GM19467 (cell line): Measurements from ENCODE around the gene MYBPC2.
"Not testable (repeated sequence)": the region's sequence is repeated elsewhere in the genome, so short reads cannot be mapped to it uniquely, and the experiment has no call there.

Source experiments
- ATAC-seq: cut with Tn5 transposase; IDR thresholded peaks from one replicate; pipeline ENCODE4 v1.9.1; 2021; ENCODE audit warnings: mild to moderate bottlenecking, moderate library complexity; ENCODE audit not compliant: unreplicated experiment

The MYBPC2 gene

DNA sequence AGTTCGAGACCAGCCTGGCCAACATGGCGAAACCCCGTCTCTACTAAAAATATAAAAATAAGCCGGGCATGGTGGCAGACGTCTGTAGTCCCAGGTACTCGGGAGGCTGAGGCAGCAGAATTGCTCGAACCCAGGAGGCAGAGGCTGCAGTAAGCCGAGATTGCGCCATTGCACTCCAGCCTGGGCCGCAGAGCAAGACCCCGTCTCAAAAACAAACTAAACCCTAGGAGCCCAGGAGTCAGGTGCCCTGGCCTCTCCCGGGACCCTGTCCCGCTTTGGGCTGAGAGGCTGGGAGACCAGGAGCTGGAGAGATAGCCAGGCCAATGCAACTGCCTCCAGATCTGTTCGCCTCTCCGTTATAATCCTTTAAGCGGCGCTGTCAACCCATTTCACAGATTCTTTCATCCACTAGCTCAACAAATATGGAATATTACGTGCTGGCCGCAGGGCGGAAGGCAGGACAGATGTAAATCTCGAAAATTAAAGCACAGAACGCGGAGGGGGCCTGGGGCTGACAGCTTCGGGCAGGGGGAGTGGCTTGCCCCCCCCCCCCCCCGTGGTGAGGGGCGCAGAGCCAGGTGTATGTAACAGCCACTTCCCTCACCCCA lies 5.3 kb upstream of the MYBPC2 start:
- ATAC-seq, result no peak

DNA sequence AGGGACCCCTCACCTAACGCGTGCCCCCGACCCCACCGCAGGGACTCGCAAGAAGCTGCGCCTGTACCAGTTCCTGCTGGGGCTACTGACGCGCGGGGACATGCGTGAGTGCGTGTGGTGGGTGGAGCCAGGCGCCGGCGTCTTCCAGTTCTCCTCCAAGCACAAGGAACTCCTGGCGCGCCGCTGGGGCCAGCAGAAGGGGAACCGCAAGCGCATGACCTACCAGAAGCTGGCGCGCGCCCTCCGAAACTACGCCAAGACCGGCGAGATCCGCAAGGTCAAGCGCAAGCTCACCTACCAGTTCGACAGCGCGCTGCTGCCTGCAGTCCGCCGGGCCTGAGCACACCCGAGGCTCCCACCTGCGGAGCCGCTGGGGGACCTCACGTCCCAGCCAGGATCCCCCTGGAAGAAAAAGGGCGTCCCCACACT lies 4.7 kb upstream of the MYBPC2 start:
- no peak for ATAC-seq

DNA sequence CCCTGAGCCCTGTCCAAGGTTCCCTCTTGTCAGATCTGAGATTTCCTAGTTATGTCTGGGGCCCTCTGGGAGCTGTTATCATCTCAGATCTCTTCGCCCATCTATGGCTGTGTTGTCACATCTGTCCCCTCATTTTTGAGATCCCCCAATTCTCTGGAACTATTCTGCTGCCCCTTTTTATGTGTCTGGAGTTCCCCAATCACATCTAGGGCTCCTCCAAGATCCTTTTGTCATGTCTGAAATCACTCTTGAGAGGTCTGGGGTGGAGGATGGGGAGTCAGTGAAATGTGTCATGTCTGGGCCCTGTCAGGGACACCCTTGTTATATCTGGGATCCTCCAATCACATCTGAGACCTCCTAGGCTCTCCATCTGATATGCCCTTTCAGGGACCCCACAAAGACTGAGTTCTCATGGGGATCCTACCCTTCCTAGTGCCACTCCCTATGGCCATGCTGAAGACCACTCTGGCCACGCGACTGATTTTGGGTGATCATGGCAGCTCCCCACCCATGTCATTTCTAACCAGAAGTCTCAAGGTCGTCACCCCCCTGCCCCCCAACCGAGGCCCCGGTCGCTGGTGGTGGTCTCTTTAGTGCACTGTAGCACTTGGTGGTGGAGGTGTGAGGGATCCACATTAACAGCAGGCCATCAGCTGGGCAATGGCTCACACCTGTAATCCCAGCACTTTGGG lies 3.8 kb upstream of the MYBPC2 start:
- no peak for ATAC-seq

DNA sequence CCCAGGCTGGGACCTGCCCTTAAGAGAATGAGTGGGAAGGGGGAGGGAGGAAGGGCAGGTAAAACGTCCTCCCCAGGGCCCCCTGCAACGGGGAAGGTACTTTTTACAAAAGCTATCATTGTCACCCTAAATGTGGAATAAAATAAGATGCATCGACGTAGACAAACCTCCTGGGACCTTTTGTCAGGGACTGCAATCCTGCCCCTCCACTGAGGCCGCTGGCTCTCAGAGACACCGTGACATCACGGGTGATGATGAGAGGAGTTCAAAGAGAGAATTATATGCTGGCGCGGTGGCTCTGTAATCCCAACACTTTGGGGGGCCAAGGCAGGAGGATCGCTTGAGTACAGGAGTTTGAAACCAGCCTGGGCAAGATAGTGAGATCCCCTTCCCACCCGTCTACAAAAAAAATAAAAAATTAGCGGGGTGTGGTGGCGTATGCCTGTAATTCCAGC lies 1.8 kb upstream of the MYBPC2 start:
- ATAC-seq, result no peak

DNA sequence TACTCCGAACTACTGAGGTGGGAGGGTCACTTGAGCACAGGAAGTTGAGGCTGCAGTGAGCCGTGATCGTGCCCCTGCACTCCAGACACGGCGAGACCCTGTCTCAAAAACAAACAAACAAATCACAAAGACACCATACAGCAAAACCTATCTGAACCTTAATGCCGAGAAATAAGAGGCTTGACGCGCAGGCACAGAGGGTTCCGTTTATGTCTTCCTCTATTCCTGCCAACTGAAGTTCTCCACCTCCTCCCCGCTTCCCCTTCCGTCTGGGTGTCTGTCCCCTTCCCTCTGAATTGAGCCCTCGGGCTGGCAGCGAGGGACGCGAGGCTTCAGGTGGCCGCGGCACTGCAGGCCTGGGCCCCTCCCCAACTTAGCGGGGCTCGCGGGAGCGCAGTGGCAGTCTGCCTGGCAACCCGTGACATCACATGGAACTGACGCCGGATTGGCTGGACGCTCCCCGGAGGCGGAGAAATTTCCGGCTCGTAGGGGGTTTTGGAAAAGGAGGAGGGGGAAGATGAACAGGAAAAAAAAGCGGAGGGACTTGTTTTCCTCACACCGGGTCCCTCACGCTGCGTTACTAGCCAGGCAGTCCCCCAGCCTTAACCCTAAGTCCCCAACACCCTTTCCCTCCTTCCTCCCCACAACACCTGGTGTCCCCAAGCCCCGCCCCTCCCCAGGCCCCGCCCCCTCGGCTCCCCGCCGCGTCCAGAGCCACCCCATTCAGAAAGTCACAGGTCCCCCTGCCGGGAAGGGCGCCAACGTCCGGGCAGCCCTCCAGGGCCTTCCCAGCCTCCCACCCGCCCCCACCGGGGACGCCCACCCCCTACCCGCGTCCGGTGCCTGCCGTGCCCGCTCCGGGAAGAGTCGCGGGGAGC lies 1.1 kb upstream of the MYBPC2 start:
- ATAC-seq, result peak; percentile 53

DNA sequence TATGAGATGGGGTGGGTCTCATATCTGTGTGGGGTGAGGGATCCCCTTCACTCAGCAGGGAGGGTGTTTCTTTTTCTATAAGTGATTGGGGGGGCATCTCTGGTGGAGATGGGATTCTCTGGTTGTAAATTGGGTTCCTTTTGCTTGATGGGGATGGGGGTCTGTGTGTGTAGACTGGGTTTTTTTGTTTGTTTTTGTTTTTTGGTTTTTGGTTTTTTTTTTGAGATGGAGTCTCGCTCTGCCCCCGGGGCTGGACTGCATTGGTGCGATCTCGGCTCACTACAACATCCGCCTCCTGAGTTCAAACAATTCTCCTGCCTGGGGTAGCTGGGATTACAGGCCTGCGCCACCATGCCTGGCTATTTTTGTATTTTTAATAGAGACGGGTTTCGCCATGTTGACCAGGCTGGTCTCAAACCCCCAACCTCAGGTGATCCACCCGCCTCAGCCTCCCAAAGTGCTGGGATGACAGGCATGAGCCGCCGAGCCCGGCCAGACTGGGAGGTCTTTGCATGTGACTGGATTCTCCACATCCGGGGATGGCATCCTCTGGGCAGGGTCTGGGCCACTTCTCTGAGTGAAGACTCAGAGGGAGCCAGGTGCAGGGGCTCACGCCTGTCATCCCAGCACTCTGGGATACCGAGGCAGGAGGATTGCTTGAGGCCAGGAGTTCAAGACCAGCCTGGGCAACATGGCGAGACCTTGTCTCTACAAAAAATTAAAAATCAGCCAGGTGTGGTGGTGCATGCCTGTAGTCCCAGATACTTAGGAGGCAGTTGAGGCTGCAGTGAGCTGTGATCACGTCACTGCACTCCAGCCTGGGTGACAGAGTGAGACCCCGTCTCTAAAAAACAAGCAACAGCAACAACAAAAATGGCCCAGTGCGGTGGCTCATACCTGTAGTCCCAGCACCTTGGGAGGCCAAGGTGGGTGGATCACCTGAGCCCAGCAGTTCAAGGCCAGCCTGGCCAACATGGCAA lies 799 bp downstream of the MYBPC2 start:
- no peak for ATAC-seq

DNA sequence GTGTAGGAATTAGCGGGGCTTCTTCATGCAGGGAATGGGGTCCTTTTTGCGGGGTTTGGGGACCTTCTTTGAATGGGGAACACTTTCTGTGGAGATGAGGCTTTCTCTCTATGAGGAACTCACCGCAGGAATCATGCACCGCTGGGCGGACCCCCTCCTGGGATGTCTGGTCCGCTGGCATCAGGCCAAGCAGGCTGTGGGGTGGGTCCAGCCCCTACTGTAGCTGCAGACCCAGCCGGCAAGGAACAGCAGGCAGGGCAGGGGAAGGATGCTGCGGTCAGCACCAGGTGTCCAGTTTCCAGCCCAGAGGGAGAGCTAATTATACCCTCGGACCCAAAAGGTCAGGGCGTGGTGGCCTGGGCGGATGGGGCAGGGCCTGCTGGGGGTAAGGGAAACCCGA lies 1.8 kb downstream of the MYBPC2 start:
- no peak for ATAC-seq

DNA sequence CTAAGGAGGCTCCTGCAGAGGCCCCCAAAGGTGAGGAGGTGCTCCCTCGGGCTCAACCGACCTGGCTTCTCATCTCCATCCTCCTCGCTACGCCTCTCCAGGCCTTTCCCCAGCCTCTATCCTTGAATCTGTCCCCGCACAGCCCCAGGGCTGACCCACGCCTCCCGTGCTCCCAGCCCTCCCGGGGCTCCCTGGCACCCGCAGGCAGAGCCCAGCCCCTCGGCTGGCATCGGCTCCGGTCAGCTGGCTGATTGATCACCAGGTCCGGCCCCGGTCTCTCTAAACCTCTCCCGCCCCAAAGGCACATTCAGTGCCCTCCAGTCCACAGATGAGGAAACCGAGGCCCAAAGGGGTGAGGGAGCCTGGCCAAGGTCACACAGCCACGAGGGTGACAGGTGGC lies 2.5 kb downstream of the MYBPC2 start:
- ATAC-seq, result no peak

DNA sequence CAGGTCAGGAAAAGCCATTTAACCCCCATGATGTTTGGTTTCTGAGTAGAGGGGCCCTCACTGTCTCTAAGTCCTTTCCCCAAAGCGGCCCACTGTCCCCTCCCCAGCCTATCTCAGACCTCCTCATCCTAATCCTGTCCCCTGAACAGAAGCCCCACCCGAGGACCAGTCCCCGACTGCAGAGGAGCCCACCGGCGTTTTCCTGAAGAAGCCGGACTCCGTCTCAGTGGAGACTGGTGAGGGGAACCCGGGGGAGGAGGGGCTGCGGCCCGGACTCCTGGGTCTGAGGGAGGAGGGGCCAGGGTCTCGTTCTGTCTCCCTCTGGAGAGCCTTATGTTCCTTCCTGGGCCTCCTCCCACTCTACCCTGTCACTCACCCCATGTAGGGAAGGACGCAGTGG lies 2.9 kb downstream of the MYBPC2 start:
- ATAC-seq, result no peak

DNA sequence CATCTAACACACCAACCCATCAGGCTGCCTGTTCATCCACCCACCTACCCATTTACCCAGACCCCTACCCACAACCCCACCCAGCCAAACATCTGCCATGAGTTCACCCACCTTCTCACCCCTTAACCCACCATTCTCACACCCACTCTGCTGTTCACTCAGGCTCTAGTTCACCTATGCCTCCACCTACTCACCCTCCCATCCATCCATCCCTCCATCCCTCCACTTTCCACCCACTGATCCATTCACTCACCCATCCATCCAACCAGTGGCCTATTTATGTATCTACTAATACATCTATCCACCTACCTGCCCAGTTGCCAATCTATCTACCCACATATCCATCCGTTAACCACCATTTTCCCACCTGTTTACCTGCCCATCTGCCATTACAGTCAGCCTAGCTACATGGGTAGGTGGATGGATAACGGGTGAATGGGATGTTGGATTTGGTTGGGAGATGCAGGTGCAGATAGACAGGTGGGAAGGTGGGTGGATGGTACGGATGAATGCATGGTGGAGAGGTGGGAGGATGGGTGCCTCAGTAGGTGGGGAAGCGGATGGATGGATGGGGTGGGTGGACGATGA lies 5.3 kb downstream of the MYBPC2 start:
- ATAC-seq, result no peak

DNA sequence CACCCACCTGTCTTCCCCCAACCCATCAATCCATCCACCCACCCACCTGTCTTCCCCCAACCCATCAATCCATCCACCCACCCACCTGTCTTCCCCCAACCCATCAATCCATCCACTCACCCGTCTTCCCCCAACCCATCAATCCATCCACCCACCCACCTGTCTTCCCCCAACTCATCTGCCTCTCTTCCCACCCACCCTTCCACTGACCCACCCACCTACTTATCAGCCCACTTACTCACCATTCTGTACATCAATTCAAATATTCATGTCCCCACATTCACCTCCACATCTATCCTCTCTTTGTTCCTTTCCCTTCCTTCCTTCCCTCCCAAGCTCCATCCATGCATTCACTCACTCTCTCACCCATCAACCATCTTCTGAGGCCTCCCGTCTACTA lies 6.4 kb downstream of the MYBPC2 start:
- not testable (repeated sequence) for ATAC-seq

DNA sequence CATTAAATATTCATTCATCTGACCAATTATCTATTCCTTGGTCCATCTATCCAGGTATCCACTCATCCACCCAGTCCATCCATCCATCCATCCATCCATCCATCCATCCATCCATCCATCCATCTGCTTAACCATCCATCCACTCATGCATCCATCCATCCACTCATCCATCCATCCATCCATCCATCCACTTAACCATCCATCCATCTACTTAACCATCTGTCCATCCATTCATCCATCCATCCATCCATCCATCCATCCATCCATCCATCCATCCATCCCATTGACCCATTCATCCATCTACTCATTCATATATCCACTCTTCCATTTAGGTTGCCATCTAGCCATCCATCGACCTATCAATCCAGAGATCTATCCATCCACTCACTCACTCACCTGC lies 11.4 kb downstream of the MYBPC2 start:
- no peak for ATAC-seq

DNA sequence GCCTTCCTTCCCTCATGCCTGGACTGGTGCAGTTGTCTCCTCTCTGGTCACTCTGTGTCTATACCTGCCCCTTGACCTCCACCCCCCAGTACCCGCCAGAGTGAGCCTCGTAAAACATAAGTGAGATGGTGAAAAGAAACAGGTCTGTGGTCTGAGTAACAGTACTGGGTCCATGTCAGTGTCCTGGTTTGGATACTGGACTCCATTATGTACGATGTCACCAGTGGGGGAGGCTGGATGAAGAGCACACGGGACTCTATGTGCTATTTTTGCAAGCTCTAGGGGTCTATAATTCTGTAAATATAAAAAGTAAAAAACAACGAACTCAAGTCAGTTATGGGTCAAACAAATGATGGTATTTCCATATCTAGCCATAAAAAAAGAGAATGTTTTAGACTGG lies 14.4 kb downstream of the MYBPC2 start:
- no peak for ATAC-seq

DNA sequence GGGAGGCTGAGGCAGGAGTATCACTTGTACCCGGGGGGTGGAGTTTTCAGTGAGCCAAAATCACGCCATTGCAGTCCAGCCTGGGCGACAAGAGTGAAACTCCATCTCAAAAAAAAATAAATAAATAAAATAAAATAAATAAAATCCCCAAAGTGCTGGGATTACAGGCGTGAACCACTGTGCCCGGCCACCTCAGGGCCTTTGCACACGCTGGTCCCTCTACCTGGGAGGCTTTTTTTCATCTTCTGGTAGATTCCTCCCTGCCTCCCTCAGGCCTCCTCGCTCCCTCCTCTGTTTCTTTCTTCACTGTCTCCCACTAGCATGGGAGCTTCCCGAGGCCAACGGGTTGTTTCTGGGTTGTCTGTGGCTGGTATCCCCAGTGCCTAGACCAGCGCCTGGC lies 15.1 kb downstream of the MYBPC2 start:
- ATAC-seq, result no peak

DNA sequence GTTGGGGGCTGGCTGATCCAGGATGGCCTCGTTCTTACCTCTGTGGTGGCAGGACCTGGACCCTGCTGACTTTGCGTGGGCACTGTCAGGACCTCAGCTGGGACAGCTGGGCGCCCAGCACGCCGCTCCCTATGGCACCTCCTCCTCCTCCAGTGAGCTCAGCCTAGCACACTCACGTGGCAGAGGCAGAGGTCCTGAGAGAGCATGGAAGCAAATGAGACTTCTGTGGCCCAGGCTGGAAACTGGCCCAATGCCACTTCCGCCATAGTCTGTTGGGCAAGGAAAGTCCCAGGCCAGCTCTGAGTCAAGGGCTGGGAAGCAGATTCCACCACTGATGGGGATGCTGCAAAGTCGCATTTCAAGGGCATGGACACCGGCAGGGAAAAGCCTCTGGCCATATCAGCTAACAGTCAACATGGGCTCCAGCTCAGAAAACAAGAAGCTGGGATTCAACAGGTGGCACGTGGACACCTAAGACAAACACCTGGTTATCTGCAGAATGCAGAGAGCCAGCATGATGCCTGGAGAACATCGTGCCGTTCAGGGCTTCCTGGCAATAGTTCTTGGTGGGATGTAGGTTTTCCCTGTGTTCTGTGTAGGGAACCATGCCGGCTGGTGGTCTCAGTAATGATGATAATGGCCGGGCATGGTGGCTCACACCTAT lies 16.7 kb downstream of the MYBPC2 start:
- ATAC-seq, result no peak

DNA sequence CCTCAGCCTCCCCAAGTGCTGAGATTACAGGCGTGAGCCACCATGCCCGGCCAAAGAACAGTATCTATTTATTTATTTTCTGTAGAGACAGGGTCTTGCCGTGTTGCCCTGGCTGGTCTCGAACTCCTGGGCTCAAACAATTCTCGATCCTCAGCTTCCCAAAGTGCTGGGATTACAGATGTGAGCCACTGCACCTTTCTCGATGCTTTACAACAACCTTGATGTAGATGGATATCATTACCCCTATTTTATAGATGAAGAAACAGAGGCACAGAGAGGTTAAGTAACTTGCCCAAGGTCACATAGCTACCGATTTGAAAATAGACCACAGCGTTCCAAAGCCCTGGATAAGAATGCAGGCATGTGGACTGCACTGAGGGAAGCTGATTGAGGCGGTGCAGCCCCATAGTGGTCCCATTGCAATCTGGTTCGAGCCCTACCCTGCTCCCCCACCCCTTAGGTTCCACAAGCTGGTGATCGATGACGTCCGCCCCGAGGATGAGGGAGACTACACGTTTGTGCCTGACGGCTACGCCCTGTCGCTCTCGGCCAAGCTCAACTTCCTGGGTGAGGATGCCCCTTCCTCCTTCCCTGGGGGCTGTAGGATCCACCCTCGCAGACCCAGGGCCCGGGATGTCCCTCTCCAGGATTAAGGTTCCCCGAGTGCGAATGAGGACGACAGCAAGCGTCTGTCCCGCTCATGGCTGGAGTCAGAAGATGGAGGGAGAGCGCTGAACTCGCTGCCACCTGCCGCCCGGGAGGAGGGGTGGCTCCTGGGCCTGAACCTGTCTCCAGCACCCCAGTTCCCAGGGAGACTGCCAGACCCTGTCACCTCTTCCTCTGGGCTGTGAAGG lies 17.9 kb downstream of the MYBPC2 start:
- no peak for ATAC-seq

DNA sequence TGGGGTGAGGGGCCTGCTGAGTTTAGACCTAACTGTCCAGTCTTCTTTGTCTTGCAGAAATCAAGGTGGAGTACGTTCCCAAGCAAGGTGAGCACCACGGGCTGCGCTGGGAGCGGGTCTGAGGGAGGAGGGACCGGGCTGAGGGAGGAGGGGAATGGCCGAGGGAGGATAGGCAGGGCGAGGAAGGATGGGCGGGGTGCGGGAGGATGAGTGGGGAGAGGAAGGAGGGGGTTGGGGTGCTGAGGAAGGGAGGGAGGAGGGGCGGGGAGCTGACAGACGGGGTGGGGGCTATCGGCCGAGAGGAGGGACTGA lies 18.5 kb downstream of the MYBPC2 start:
- ATAC-seq, result no peak

DNA sequence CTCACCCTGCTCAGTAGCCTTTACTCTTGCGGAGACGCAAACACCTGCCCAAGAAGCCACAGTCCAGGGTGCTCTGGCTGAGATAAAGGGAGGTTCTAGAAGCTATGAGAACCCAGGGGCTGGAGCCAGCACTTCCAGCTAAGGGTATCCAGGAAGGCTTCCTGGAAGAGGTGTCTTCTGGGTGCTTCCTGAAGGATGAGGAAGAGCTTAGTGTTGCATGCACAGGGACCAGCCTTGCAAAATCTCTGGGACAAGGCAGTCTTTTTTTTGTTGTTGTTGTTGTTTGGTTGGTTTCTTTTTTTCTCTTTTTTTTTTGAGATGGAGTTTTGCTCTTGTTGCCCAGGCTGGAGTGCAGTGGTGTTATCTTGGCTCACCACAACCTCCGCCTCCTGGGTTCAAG lies 20.6 kb downstream of the MYBPC2 start:
- no peak for ATAC-seq

DNA sequence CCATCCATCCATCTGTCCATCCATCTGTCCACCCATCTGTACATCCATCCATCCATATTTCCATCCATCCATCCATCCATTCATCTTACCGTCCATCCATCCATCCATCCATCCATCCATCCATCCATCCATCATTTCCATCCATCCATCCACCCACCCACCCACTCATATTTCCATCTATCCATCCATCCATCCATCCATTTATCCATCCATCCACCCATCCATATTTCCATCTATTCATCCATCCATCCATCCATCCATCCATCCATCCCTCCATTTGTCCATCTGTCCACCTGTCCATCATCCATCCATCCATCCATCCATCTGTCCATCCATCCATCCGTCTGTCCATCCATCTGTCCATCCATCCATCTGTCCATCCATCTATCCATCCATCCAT lies 23.3 kb downstream of the MYBPC2 start:
- no peak for ATAC-seq
